Thyroid gland (tissue), 4 donors: Measurements from ENCODE around the gene CPT1A. TPM values are rescaled to one million over a fixed set of nuclear protein-coding genes. Genes with fewer than 3 reads are reported as not detected.
A peak's percentile ranks its signal among the peaks of the same experiment; 100 is the strongest.

ENCODE experiments used
- DNase-seq, 2 donors: peaks; one replicate each; pipeline ENCODE4 v3.0.0-alpha.2; 2019
- H3K27ac ChIP-seq, 3 donors: fragments of 200-600 bp; sonication (generic); 1 replicate in 2 of 3; 2 replicates in 1 of 3; pipeline ENCODE4 v1.5.1; 2016 to 2019; ENCODE audit warnings: mild to moderate bottlenecking in 1 of 3, moderate library complexity in 1 of 3
- H3K27me3 ChIP-seq: fragments of 200-600 bp; sonication (generic); one replicate; pipeline ENCODE4 v1.5.1; 2019
- H3K36me3 ChIP-seq, 2 donors: fragments of 200-600 bp; sonication (generic); one replicate each; pipeline ENCODE4 v1.5.1; 2016 to 2019
- H3K4me1 ChIP-seq, 2 donors: fragments of 200-600 bp; sonication (generic); one replicate each; pipeline ENCODE4 v1.5.1; 2017 to 2019
- H3K4me3 ChIP-seq, 3 donors: fragments of 200-600 bp; sonication (generic); replicated peaks in 1 of 3; 1 replicate in 2 of 3; 2 replicates in 1 of 3; pipeline ENCODE4 v1.5.1; 2016; ENCODE audit warnings: mild to moderate bottlenecking in 1 of 3
- H3K9me3 ChIP-seq: fragments of 200-600 bp; sonication (generic); one replicate; pipeline ENCODE4 v1.5.1; 2017
- POLR2A ChIP-seq, 2 donors: fragments of 450-650 bp; IDR thresholded peaks; one replicate each; pipeline ENCODE4 v1.6.1; 2017; ENCODE audit warnings: antibody characterized with exemption in 2 of 2, mild to moderate bottlenecking in 2 of 2, moderate library complexity in 1 of 2
- WGBS, 2 donors: methylation state at CpG; one replicate each; pipeline ENCODE4 v1.1.5; 2017; 5-methylcytosine and 5-hydroxymethylcytosine counted together
- intact Hi-C: fragments of 100-400 bp; cut with DNase I; formaldehyde crosslinking; loops from one replicate; pipeline ENCODE4 v1.15.1; 2023
- total RNA-seq, 4 donors: library from RNA; depleted of rRNA; stranded (reverse); fragments of >200 nt; gene quantifications; one replicate each; pipeline ENCODE4 v1.2.3, GENCODE V29; 2016
- TF ChIP-seq, protein P1 (sequence below), 6 experiments: fragments of 200-600 bp in 3 of 6; fragments of 450-650 bp in 3 of 6; sonication (generic) in 3 of 6; IDR thresholded peaks; one replicate each; pipeline ENCODE4 v1.5.1; 2016 to 2019; ENCODE audit warnings: antibody characterized with exemption in 6 of 6, mild to moderate bottlenecking in 2 of 6, inconsistent platforms in 1 of 6, moderate library complexity in 1 of 6

Gene CPT1A
- total RNA-seq, 4 donors from 2014 or later, result 29.9 to 58.0 (median 43.8) TPM

- Histone ChIP-seq H3K4me1 (peaks cover 45 to 70% of the 10 kb centered on the region in 2 donors), H3K36me3 (no peaks in the 10 kb centered on the region), H3K27ac (peak overlapping the region; percentile 63 to 96 (median 94)), H3K9me3 (no peaks in the 10 kb centered on the region), H3K27me3 (no peaks in the 10 kb centered on the region), H3K4me3 (peak overlapping the region in 2 of 3 donors; percentile 26 to 89)
- intact Hi-C loops, result no loop called here
- peak; percentile 41 to 52 for DNase-seq
- 11 to 13% methylated on average over 20 to 28 of the region's 90 CpGs for WGBS, 2 donors
- TF ChIP-seq POLR2A (IDR thresholded peaks at IDR 0.05), result no peak
- TF ChIP-seq, protein P1, sequence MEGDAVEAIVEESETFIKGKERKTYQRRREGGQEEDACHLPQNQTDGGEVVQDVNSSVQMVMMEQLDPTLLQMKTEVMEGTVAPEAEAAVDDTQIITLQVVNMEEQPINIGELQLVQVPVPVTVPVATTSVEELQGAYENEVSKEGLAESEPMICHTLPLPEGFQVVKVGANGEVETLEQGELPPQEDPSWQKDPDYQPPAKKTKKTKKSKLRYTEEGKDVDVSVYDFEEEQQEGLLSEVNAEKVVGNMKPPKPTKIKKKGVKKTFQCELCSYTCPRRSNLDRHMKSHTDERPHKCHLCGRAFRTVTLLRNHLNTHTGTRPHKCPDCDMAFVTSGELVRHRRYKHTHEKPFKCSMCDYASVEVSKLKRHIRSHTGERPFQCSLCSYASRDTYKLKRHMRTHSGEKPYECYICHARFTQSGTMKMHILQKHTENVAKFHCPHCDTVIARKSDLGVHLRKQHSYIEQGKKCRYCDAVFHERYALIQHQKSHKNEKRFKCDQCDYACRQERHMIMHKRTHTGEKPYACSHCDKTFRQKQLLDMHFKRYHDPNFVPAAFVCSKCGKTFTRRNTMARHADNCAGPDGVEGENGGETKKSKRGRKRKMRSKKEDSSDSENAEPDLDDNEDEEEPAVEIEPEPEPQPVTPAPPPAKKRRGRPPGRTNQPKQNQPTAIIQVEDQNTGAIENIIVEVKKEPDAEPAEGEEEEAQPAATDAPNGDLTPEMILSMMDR (IDR thresholded peaks at IDR 0.05), result no peak
Observed at GRCh38 chr11:68840661-68841653, 759 bp downstream of the CPT1A start.

DNA sequence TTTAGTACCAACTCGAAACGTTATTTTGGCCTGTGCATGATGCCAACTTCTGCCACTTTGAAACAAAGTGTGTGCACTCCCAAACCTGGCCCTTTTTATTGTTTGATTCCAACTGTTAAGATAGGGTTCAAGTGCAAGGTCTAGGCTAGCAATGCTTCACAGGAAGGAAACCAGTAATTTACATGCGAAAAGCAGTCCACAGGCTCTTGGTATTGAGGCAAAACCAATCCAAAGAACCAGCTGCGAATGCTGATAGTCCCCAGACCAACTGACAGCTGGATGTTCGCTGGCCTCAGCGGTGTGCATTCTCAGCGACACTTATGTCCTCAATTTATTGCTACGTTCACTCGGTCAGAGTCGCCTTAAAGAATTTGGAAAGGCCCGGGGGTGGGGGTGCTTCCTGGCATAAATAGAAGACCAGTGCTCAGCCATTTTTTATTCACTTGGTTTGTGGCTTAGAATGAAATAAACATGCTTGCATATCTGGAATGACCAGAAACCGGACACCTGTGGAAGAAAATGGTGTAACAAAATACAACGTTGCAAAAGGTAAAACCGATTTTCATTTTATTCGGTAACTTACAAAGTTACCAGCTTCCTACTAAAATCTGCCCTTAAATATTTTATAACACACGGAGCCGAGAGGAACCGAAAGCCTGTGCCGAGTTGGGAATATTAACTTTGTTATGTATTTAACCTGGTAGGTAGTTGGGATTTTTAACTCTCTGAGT lies 1.6 kb downstream of the CPT1A start:
- no peaks in the 10 kb centered on the region for H3K9me3 ChIP-seq
- H3K4me3 ChIP-seq, result peak overlapping the region in 1 of 3 donors; percentile 89
- no peaks in the 10 kb centered on the region for H3K27me3 ChIP-seq
- peak overlapping the region; percentile 80 to 96 (median 94) for H3K27ac ChIP-seq
- H3K36me3 ChIP-seq, result no peaks in the 10 kb centered on the region
- TF ChIP-seq, protein P1 (IDR thresholded peaks at IDR 0.05), result no peak
- TF ChIP-seq POLR2A (IDR thresholded peaks at IDR 0.05), result no peak
- intact Hi-C loops, result no loop called here
- peak in 1 of 2 donors; percentile 13 for DNase-seq
- peaks cover 45 to 75% of the 10 kb centered on the region in 2 donors for H3K4me1 ChIP-seq
- WGBS, 2 donors, result 40 to 48% methylated on average over 18 to 19 of the region's 19 CpGs

GRCh38 chr11:68839054-68839865 lies 2.5 kb downstream of the CPT1A start:
- no peaks in the 10 kb centered on the region for H3K36me3 ChIP-seq
- H3K4me3 ChIP-seq, result peak overlapping the region in 1 of 3 donors; percentile 89
- peak overlapping the region; percentile 80 to 96 (median 94) for H3K27ac ChIP-seq
- TF ChIP-seq, protein P1 (IDR thresholded peaks at IDR 0.05), result peak in 1 of 6 experiments; percentile 11
- peak; percentile 28 to 56 for TF ChIP-seq POLR2A (IDR thresholded peaks at IDR 0.05)
- no peaks in the 10 kb centered on the region for H3K27me3 ChIP-seq
- peaks cover 45 to 72% of the 10 kb centered on the region in 2 donors for H3K4me1 ChIP-seq
- H3K9me3 ChIP-seq, result no peaks in the 10 kb centered on the region
- 0% methylated on average over 29 to 35 of the region's 61 CpGs for WGBS, 2 donors
- peak; percentile 98 for DNase-seq
- intact Hi-C loops, result no loop called here

GRCh38 chr11:68838572-68838964 lies 3.1 kb downstream of the CPT1A start:
- intact Hi-C loops, result no loop called here
- WGBS, 2 donors, result 5 to 10% methylated on average over 8 of the region's 8 CpGs
- Histone ChIP-seq H3K36me3 (no peaks in the 10 kb centered on the region), H3K27me3 (no peaks in the 10 kb centered on the region), H3K4me3 (peak overlapping the region in 1 of 3 donors; percentile 21), H3K27ac (peak overlapping the region; percentile 80 to 96 (median 94)), H3K4me1 (peaks cover 43 to 66% of the 10 kb centered on the region in 2 donors), H3K9me3 (no peaks in the 10 kb centered on the region)
- peak; percentile 35 to 37 for DNase-seq
- no peak for TF ChIP-seq POLR2A (IDR thresholded peaks at IDR 0.05)
- TF ChIP-seq, protein P1 (IDR thresholded peaks at IDR 0.05), result no peak
